K562 (cell line): ENCODE data around the gene PAPOLB. TPM values are rescaled to one million over a fixed set of nuclear protein-coding genes. Genes with fewer than 3 reads are reported as not detected.
A peak's percentile ranks its signal among the peaks of the same experiment; 100 is the strongest.

Experiments used
- ADNP ChIP-seq: fragments of 200-800 bp; sonication (Bioruptor generic); IDR thresholded peaks from 2 replicates; pipeline ENCODE4 v1.6.1; 2016; ENCODE audit warnings: missing genetic modification characterization, missing compliant biosample characterization
- CEBPZ ChIP-seq: fragments of 150-350 bp; IDR thresholded peaks from 2 replicates; pipeline ENCODE4 v1.6.1; 2014; ENCODE audit warnings: low read depth, mild to moderate bottlenecking, low read length, borderline replicate concordance
- CREM ChIP-seq: IDR thresholded peaks from 2 replicates; pipeline ENCODE4 v1.6.1; 2014; ENCODE audit warnings: antibody characterized with exemption, low read depth
- EZH2 ChIP-seq: IDR thresholded peaks from 2 replicates; pipeline ENCODE4 v1.6.1; 2012; ENCODE audit warnings: low read depth, mild to moderate bottlenecking, inconsistent platforms, low read length, borderline replicate concordance
- GABPB2 ChIP-seq: fragments of 250-450 bp; sonication (Bioruptor Pico); conservative IDR thresholded peaks from 2 replicates; pipeline ENCODE4 v1.5.1; 2021; ENCODE audit warnings: mild to moderate bottlenecking
- POLR2G ChIP-seq: fragments of 200-400 bp; formaldehyde crosslinking; IDR thresholded peaks from 2 replicates; pipeline ENCODE4 v1.6.1; 2017; ENCODE audit warnings: low read depth, mild to moderate bottlenecking, antibody characterized with exemption, low read length, moderate library complexity
- SMARCE1 ChIP-seq: fragments of 450-650 bp; IDR thresholded peaks from 2 replicates; pipeline ENCODE4 v1.7.1; 2016; ENCODE audit warnings: mild to moderate bottlenecking
- TGIF2 ChIP-seq: sonication (generic); formaldehyde crosslinking; IDR thresholded peaks from 2 replicates; pipeline ENCODE4 v1.8.1; 2022; ENCODE audit warnings: mild to moderate bottlenecking, missing genetic modification reagents, moderate library complexity
- ZNF695 ChIP-seq: fragments of 450-650 bp; formaldehyde crosslinking; IDR thresholded peaks from 2 replicates; pipeline ENCODE4 v1.4.0; 2020; ENCODE audit warnings: mild to moderate bottlenecking, moderate library complexity
- ZNF75A ChIP-seq: fragments of 450-650 bp; formaldehyde crosslinking; IDR thresholded peaks from 2 replicates; pipeline ENCODE4 v1.4.0; 2020; ENCODE audit warnings: mild to moderate bottlenecking
- polyA plus RNA-seq, 8 experiments: library from polyadenylated mRNA; depleted of rRNA in 4 of 8; stranded (reverse) in 5 of 8; unstranded in 3 of 8; fragments of >200 nt; fragmentation: Nextera tagmentation in 2 of 8; fragmentation: Illumina TruSeq in 1 of 8; extraction: Ambion mirVana in 2 of 8; extraction: Trizol in 1 of 8; gene quantifications; 2 replicates each; pipeline versions ENCODE4 v1.2.1 to v1.2.3, GENCODE V29; 2011 to 2014; ENCODE audit warnings: inconsistent platforms in 1 of 8, missing spikeins in 1 of 8
- total RNA-seq, 7 experiments: library from RNA; depleted of rRNA in 6 of 7; stranded (reverse); fragments of >200 nt in 6 of 7; fragmentation: Illumina TruSeq in 2 of 7; extraction: Trizol in 2 of 7; gene quantifications; 2 replicates each; pipeline versions ENCODE4 v1.2.1 to v1.2.3, GENCODE V29; 2011 to 2021; ENCODE audit warnings: low replicate concordance in 1 of 7
- TF ChIP-seq, protein P1 (sequence below), 2 experiments: fragments of 450-650 bp in 1 of 2; sonication (generic) in 1 of 2; formaldehyde crosslinking; conservative IDR thresholded peaks; 2 replicates each; pipeline versions ENCODE4 v1.4.0 to v1.8.1; 2020 to 2022; ENCODE audit warnings: mild to moderate bottlenecking in 1 of 2, missing genetic modification reagents in 1 of 2
- TF ChIP-seq, protein P2 (sequence below): fragments of 250-450 bp; sonication (Bioruptor Pico); IDR thresholded peaks from 2 replicates; pipeline ENCODE4 v1.4.0; 2020
- TF ChIP-seq, protein P3 (sequence below), 2 experiments: fragments of 450-650 bp; IDR thresholded peaks; 2 replicates each; pipeline ENCODE4 v1.6.1; 2016; ENCODE audit warnings: mild to moderate bottlenecking in 2 of 2, borderline replicate concordance in 1 of 2, low read depth in 1 of 2, moderate library complexity in 1 of 2

Gene PAPOLB
- total and polyA plus RNA-seq, 9 of the 15 experiments (the other 6 are each of a cell fraction or from before 2014, with no cell fraction given), result 0.04 to 0.33 (median 0.16) TPM; not detected in 4

DNA sequence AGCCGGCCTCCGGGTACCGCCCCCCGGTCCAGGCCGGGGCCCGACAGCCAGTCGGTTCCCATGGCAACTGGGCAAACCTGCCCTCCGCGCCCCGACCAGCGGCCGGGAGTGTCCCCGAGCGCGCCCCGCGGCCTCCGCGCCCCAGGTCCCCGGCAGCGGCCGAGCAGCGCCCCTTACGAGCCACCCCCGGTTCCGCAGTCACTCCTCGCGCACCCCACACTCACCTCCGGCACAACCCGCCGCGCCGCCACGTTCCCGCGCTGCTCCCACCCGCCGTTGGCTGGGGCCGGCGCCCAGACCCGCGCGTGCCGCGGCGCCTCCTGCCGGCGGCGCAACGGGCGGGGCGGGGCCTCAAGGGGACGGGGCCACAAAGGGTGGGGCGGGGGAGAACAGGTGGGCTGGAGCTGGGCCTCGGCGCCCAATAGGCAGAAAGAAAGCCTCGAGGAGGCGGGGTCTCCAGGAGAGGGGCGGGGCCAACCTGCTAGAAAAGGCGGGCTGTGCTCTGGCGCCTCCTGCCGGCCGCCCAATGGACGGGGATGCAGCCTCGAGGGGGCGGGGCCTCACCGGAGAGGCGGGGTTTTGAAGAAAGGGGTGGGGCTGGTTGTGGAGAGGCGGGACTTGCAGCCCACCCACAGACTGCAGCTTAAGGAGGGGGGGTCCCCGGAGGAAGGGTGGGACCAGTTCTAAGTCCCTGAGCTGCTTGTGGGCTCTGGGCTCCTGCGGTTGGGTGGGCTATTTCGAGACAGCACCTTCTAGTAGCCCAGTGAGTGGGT, 21.7 kb upstream of the PAPOLB start, which contains the start of gene RADIL (continued):
- TF ChIP-seq, protein P1, sequence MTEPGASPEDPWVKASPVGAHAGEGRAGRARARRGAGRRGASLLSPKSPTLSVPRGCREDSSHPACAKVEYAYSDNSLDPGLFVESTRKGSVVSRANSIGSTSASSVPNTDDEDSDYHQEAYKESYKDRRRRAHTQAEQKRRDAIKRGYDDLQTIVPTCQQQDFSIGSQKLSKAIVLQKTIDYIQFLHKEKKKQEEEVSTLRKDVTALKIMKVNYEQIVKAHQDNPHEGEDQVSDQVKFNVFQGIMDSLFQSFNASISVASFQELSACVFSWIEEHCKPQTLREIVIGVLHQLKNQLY (CRISPR knock-in tag; conservative IDR thresholded peaks at IDR 0.05), result no peak
- TF ChIP-seq CREM (peak; percentile 36; the same call in 1 of the 2 replicates), EZH2 (no peak), SMARCE1 (no peak), ZNF695 (CRISPR knock-in tag) (no peak), POLR2G (peak; percentile 83), ZNF75A (CRISPR knock-in tag) (no peak), ADNP (tag) (no peak), CEBPZ (no peak), GABPB2 (no peak), TGIF2 (CRISPR knock-in tag) (no peak; the same call in 1 of the 2 replicates)
- TF ChIP-seq, protein P2, sequence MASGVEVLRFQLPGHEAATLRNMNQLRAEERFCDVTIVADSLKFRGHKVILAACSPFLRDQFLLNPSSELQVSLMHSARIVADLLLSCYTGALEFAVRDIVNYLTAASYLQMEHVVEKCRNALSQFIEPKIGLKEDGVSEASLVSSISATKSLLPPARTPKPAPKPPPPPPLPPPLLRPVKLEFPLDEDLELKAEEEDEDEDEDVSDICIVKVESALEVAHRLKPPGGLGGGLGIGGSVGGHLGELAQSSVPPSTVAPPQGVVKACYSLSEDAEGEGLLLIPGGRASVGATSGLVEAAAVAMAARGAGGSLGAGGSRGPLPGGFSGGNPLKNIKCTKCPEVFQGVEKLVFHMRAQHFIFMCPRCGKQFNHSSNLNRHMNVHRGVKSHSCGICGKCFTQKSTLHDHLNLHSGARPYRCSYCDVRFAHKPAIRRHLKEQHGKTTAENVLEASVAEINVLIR (CRISPR knock-in tag), result no peak
- TF ChIP-seq, protein P3, sequence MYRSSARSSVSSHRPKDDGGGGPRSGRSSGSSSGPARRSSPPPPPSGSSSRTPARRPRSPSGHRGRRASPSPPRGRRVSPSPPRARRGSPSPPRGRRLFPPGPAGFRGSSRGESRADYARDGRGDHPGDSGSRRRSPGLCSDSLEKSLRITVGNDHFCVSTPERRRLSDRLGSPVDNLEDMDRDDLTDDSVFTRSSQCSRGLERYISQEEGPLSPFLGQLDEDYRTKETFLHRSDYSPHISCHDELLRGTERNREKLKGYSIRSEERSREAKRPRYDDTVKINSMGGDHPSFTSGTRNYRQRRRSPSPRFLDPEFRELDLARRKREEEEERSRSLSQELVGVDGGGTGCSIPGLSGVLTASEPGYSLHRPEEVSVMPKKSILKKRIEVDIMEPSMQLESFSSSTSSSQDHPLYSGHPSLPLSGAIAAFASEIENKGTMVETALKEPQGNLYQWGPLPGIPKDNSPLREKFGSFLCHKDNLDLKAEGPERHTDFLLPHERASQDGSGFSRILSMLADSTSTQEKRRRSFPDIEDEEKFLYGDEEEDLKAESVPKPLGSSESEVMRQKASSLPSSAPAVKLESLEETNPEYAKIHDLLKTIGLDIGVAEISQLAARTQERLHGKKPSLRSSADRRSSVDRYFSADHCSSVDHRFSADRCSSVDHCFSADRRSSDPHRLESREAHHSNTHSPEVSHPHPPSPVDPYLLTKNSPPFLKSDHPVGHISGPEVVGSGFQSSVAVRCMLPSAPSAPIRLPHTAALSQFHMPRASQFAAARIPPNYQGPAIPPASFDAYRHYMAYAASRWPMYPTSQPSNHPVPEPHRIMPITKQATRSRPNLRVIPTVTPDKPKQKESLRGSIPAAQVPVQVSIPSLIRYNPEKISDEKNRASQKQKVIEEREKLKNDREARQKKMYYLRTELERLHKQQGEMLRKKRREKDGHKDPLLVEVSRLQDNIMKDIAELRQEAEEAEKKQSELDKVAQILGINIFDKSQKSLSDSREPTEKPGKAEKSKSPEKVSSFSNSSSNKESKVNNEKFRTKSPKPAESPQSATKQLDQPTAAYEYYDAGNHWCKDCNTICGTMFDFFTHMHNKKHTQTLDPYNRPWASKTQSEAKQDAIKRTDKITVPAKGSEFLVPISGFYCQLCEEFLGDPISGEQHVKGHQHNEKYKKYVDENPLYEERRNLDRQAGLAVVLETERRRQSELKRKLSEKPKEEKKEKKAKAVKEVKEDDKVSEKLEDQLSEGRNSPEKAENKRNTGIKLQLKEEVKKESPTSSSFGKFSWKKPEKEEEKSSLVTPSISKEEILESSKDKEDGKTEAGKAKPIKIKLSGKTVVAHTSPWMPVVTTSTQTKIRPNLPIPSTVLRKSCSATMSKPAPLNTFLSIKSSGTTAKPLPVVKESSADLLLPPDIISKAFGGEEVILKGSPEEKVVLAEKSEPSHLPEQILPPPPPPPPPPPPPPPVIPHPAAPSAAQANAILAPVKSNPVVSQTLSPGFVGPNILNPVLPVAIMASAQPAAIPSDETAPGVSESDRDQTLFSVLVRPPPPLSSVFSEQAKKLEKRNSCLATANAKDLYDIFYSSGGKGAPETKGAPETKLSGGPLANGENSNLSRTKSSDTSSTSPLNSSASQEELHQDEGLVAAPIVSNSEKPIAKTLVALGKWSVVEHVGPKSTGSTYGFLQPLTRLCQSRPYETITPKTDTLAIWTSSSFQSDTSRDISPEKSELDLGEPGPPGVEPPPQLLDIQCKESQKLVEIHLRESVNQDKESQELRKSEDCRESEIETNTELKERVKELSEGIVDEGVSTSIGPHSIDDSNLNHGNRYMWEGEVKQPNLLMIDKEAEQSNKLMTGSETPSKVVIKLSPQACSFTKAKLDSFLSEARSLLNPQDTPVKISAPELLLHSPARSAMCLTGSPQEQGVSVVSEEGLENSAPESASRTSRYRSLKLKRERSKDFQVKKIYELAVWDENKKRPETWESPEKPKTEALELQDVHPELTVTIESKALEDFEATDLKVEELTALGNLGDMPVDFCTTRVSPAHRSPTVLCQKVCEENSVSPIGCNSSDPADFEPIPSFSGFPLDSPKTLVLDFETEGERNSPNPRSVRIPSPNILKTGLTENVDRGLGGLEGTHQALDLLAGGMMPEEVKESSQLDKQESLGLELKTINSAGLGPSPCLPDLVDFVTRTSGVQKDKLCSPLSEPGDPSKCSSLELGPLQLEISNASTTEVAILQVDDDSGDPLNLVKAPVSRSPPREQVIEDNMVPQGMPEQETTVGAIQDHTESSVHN (IDR thresholded peaks at IDR 0.05; ENCODE audit: borderline replicate concordance in 1 of 2, low read depth in 1 of 2), result no peak
